ENCODE data around the gene HSD17B12. TPM values are rescaled to one million over a fixed set of nuclear protein-coding genes. Genes with fewer than 3 reads are reported as not detected.
A peak's percentile ranks its signal among the peaks of the same experiment; 100 is the strongest.

The HSD17B12 gene
- total RNA-seq, 6 donors from 2014 or later = 26.6 to 107 (median 74.4) TPM

- H3K4me1 ChIP-seq = no peaks in the 10 kb centered on the region
- H3K36me3 ChIP-seq = peaks cover 17 to 93% (median 50%) of the 10 kb centered on the region in 4 donors
- TF ChIP-seq POLR2AphosphoS5 (IDR thresholded peaks at IDR 0.05) (no peak), POLR2A (IDR thresholded peaks at IDR 0.05) (no peak), EP300 (IDR thresholded peaks at IDR 0.05) (no peak)
- TF ChIP-seq, protein P1, sequence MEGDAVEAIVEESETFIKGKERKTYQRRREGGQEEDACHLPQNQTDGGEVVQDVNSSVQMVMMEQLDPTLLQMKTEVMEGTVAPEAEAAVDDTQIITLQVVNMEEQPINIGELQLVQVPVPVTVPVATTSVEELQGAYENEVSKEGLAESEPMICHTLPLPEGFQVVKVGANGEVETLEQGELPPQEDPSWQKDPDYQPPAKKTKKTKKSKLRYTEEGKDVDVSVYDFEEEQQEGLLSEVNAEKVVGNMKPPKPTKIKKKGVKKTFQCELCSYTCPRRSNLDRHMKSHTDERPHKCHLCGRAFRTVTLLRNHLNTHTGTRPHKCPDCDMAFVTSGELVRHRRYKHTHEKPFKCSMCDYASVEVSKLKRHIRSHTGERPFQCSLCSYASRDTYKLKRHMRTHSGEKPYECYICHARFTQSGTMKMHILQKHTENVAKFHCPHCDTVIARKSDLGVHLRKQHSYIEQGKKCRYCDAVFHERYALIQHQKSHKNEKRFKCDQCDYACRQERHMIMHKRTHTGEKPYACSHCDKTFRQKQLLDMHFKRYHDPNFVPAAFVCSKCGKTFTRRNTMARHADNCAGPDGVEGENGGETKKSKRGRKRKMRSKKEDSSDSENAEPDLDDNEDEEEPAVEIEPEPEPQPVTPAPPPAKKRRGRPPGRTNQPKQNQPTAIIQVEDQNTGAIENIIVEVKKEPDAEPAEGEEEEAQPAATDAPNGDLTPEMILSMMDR (IDR thresholded peaks at IDR 0.05) = no peak
- no peaks in the 10 kb centered on the region for H3K27me3 ChIP-seq
- H3K27ac ChIP-seq = no peak overlapping the region
- H3K9me3 ChIP-seq = no peaks in the 10 kb centered on the region
- no peak for DNase-seq
- H3K4me3 ChIP-seq = no peak overlapping the region
- ATAC-seq (ENCODE audit: low FRiP score in 2 of 2) = no peak
- 59 to 63% methylated on average over 3 of the region's 3 CpGs for WGBS, 2 donors
Measured at GRCh38 chr11:43892851-43893250, 212.3 kb downstream of the HSD17B12 start.

- H3K27me3 ChIP-seq = no peaks in the 10 kb centered on the region
- H3K4me3 ChIP-seq = no peak overlapping the region
- TF ChIP-seq EP300 (IDR thresholded peaks at IDR 0.05) (no peak), POLR2AphosphoS5 (IDR thresholded peaks at IDR 0.05) (no peak), POLR2A (IDR thresholded peaks at IDR 0.05) (no peak)
- TF ChIP-seq, protein P1 (IDR thresholded peaks at IDR 0.05) = no peak
- WGBS, 2 donors = 79 to 83% methylated on average over 2 of the region's 2 CpGs
- DNase-seq (no peak), ATAC-seq (ENCODE audit: low FRiP score in 2 of 2) (no peak)
- no peaks in the 10 kb centered on the region for H3K9me3 ChIP-seq
- H3K27ac ChIP-seq = no peak overlapping the region
- no peaks in the 10 kb centered on the region for H3K4me1 ChIP-seq
- H3K36me3 ChIP-seq = peaks cover 17 to 95% (median 62%) of the 10 kb centered on the region in 4 donors
Measured at GRCh38 chr11:43894546-43894945, 214.0 kb downstream of the HSD17B12 start.

DNA sequence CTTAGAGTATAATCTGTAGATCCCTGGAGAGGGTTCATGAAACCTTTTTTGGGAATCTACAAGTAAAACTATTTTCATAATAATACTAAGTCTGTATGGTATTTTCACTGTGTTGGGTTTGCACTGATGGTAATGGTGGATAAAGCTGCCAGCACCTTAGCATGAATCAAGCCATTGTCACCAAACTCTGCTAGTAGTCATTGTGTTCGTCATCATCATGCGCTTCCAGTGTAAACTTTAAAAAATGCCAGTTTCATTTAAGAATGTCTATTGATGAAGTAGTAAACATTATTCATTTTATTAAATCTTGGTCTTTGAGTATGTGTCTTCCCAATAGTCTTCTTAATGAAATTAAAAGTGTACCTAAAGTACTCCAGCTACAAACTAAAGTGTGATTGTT lies 215.1 kb downstream of the HSD17B12 start:
- DNase-seq = no peak
- Histone ChIP-seq H3K27ac (no peak overlapping the region), H3K9me3 (no peaks in the 10 kb centered on the region), H3K4me3 (no peak overlapping the region), H3K27me3 (no peaks in the 10 kb centered on the region), H3K4me1 (no peaks in the 10 kb centered on the region), H3K36me3 (peaks cover 14 to 90% (median 58%) of the 10 kb centered on the region in 4 donors)
- no peak for ATAC-seq (ENCODE audit: low FRiP score in 2 of 2)
- 96 to 100% methylated on average over 2 of the region's 2 CpGs for WGBS, 2 donors
- TF ChIP-seq, protein P1 (IDR thresholded peaks at IDR 0.05) = no peak
- no peak for TF ChIP-seq POLR2A (IDR thresholded peaks at IDR 0.05)
- TF ChIP-seq POLR2AphosphoS5 (IDR thresholded peaks at IDR 0.05) = no peak
- no peak for TF ChIP-seq EP300 (IDR thresholded peaks at IDR 0.05)

GRCh38 chr11:43898574-43898973 lies 218.0 kb downstream of the HSD17B12 start:
- WGBS, 2 donors = 87 to 96% methylated on average over 4 to 7 of the region's 7 CpGs
- Histone ChIP-seq H3K36me3 (peaks cover 2 to 90% (median 50%) of the 10 kb centered on the region in 4 donors), H3K4me1 (peaks cover 0 to 7% (median 0%) of the 10 kb centered on the region in 4 donors), H3K27ac (no peak overlapping the region), H3K4me3 (no peak overlapping the region), H3K9me3 (no peaks in the 10 kb centered on the region), H3K27me3 (no peaks in the 10 kb centered on the region)
- DNase-seq (no peak), ATAC-seq (ENCODE audit: low FRiP score in 2 of 2) (no peak)
- TF ChIP-seq, protein P1 (IDR thresholded peaks at IDR 0.05) = no peak
- no peak for TF ChIP-seq EP300 (IDR thresholded peaks at IDR 0.05)

GRCh38 chr11:43899094-43899493 lies 218.6 kb downstream of the HSD17B12 start:
- WGBS, 2 donors = 88 to 95% methylated on average over 2 to 13 of the region's 13 CpGs
- DNase-seq (peak in 1 of 2 donors; percentile 52), ATAC-seq (ENCODE audit: low FRiP score in 2 of 2) (no peak)
- H3K27ac ChIP-seq = no peak overlapping the region
- H3K27me3 ChIP-seq = no peaks in the 10 kb centered on the region
- no peak overlapping the region for H3K4me3 ChIP-seq
- H3K9me3 ChIP-seq = no peaks in the 10 kb centered on the region
- H3K36me3 ChIP-seq = peaks cover 0 to 89% (median 48%) of the 10 kb centered on the region in 4 donors
- H3K4me1 ChIP-seq = peaks cover 0 to 11% (median 2%) of the 10 kb centered on the region in 4 donors
- TF ChIP-seq POLR2AphosphoS5 (IDR thresholded peaks at IDR 0.05) (no peak), EP300 (IDR thresholded peaks at IDR 0.05) (no peak), POLR2A (IDR thresholded peaks at IDR 0.05) (no peak)
- TF ChIP-seq, protein P1 (IDR thresholded peaks at IDR 0.05) = no peak
